H9 (cell line): ENCODE measurements around the gene DSTN. TPM values are rescaled to one million over a fixed set of nuclear protein-coding genes. Genes with fewer than 3 reads are reported as not detected.

Experiments
- DNase-seq: peaks from one replicate; pipeline ENCODE4 v3.0.0-alpha.2; 2017
- H2AFZ ChIP-seq: one replicate; pipeline ENCODE4 v1.6.1; 2013; ENCODE audit warnings: mild to moderate bottlenecking, low read length, control low read depth, moderate library complexity
- H2AK5ac ChIP-seq: 2 replicates; pipeline ENCODE4 v1.6.1; 2013; ENCODE audit warnings: low read length, control low read depth, mixed read lengths; ENCODE audit not compliant: insufficient read length
- H2BK120ac ChIP-seq: one replicate; pipeline ENCODE4 v1.6.1; 2013; ENCODE audit warnings: low read depth, mild to moderate bottlenecking, low read length, control low read depth, inconsistent platforms; ENCODE audit not compliant: poor library complexity, severe bottlenecking
- H2BK12ac ChIP-seq: 2 replicates; pipeline ENCODE4 v1.6.1; 2013; ENCODE audit warnings: low read length, control low read depth, mixed read lengths, low read depth; ENCODE audit not compliant: insufficient read length
- H2BK15ac ChIP-seq: 2 replicates; pipeline ENCODE4 v1.6.1; 2013; ENCODE audit warnings: low read depth, low read length, control low read depth
- H2BK20ac ChIP-seq: one replicate; pipeline ENCODE4 v1.6.1; 2013; ENCODE audit warnings: low read depth, mild to moderate bottlenecking, low read length, control low read depth, inconsistent platforms; ENCODE audit not compliant: poor library complexity, severe bottlenecking
- H2BK5ac ChIP-seq: 2 replicates; pipeline ENCODE4 v1.6.1; 2013; ENCODE audit warnings: low read length, control low read depth, mixed read lengths; ENCODE audit not compliant: insufficient read length
- H3K14ac ChIP-seq: 2 replicates; pipeline ENCODE4 v1.6.1; 2013; ENCODE audit warnings: low read length, control low read depth; ENCODE audit not compliant: insufficient read depth
- H3K18ac ChIP-seq: 2 replicates; pipeline ENCODE4 v1.6.1; 2013; ENCODE audit warnings: low read depth, mild to moderate bottlenecking, mixed read lengths, low read length, control low read depth; ENCODE audit not compliant: insufficient read length
- H3K23ac ChIP-seq: 2 replicates; pipeline ENCODE4 v1.6.1; 2013; ENCODE audit warnings: low read length, control low read depth, mixed read lengths, low read depth; ENCODE audit not compliant: insufficient read length
- H3K23me2 ChIP-seq: 2 replicates; pipeline ENCODE4 v1.6.1; 2013; ENCODE audit warnings: low read depth, mild to moderate bottlenecking, mixed read lengths, low read length, control low read depth; ENCODE audit not compliant: insufficient read length, poor library complexity, severe bottlenecking
- H3K27ac ChIP-seq: 2 replicates; pipeline ENCODE4 v1.5.1; 2013; ENCODE audit warnings: low read length, control low read depth, mixed read lengths, low read depth; ENCODE audit not compliant: insufficient read length
- H3K27me3 ChIP-seq: 2 replicates; pipeline ENCODE4 v1.6.1; 2013; ENCODE audit warnings: low read length, control low read depth, inconsistent platforms; ENCODE audit not compliant: insufficient read depth
- H3K4ac ChIP-seq: 2 replicates; pipeline ENCODE4 v1.6.1; 2013; ENCODE audit warnings: low read depth, mild to moderate bottlenecking, control low read depth, inconsistent platforms, low read length, moderate library complexity
- H3K4me1 ChIP-seq: 2 replicates; pipeline ENCODE4 v1.6.1; 2013; ENCODE audit warnings: low read length, control low read depth, inconsistent platforms; ENCODE audit not compliant: insufficient read depth
- H3K4me2 ChIP-seq: 2 replicates; pipeline ENCODE4 v1.6.1; 2013; ENCODE audit warnings: low read length, control low read depth, mixed read lengths; ENCODE audit not compliant: insufficient read length, insufficient read depth
- H3K56ac ChIP-seq: 2 replicates; pipeline ENCODE4 v1.6.1; 2013; ENCODE audit warnings: low read depth, mild to moderate bottlenecking, mixed read lengths, low read length, control low read depth; ENCODE audit not compliant: insufficient read length
- H3K79me1 ChIP-seq: 2 replicates; pipeline ENCODE4 v1.6.1; 2013; ENCODE audit warnings: low read depth, mild to moderate bottlenecking, moderate library complexity, low read length, control low read depth, inconsistent platforms; ENCODE audit not compliant: insufficient read depth, poor library complexity, severe bottlenecking
- H3K79me2 ChIP-seq: 2 replicates; pipeline ENCODE4 v1.6.1; 2013; ENCODE audit warnings: low read length, control low read depth, inconsistent platforms; ENCODE audit not compliant: insufficient read depth
- H3K9ac ChIP-seq: 2 replicates; pipeline ENCODE4 v1.6.1; 2013; ENCODE audit warnings: low read length, control low read depth, mixed read lengths; ENCODE audit not compliant: insufficient read length; ENCODE audit errors: extremely low read depth
- H3K9me3 ChIP-seq: one replicate; pipeline ENCODE4 v1.6.1; 2013; ENCODE audit warnings: low read depth, low read length, inconsistent platforms; ENCODE audit not compliant: control insufficient read depth
- H3T11ph ChIP-seq: one replicate; pipeline ENCODE4 v1.6.1; 2013; ENCODE audit warnings: mild to moderate bottlenecking, low read length, control low read depth, inconsistent platforms
- H4K20me1 ChIP-seq: one replicate; pipeline ENCODE4 v1.6.1; 2013; ENCODE audit not compliant: control insufficient read depth, insufficient read length, insufficient read depth
- H4K5ac ChIP-seq: 2 replicates; pipeline ENCODE4 v1.6.1; 2013; ENCODE audit warnings: low read depth, mild to moderate bottlenecking, mixed read lengths, low read length, control low read depth; ENCODE audit not compliant: insufficient read length
- H4K8ac ChIP-seq: replicated peaks from 2 replicates; pipeline ENCODE4 v1.6.1; 2013; ENCODE audit warnings: low read length, control low read depth, mixed read lengths, low read depth; ENCODE audit not compliant: insufficient read length
- H4K91ac ChIP-seq: 2 replicates; pipeline ENCODE4 v1.6.1; 2013; ENCODE audit warnings: low read depth, mild to moderate bottlenecking, moderate library complexity, mixed read lengths, low read length, control low read depth; ENCODE audit not compliant: insufficient read length
- H3K27ac Mint-ChIP-seq, 3 experiments: 2 replicates in 2 of 3; 3 replicates in 1 of 3; pipeline ENCODE4 v1.8.0; 2020 to 2021; ENCODE audit warnings: mixed read lengths in 3 of 3, mild to moderate bottlenecking in 1 of 3, moderate library complexity in 1 of 3
- H3K27me3 Mint-ChIP-seq: 2 replicates; pipeline ENCODE4 v1.8.0; 2021; ENCODE audit warnings: low read depth, mild to moderate bottlenecking, moderate library complexity, mixed read lengths
- H3K36me3 Mint-ChIP-seq, 3 experiments: 2 replicates in 2 of 3; 3 replicates in 1 of 3; pipeline ENCODE4 v1.8.0; 2020 to 2021; ENCODE audit warnings: low read depth in 3 of 3, mixed read lengths in 3 of 3; ENCODE audit not compliant: insufficient read depth in 1 of 3
- H3K4me1 Mint-ChIP-seq, 2 experiments: 2 replicates each; pipeline ENCODE4 v1.8.0; 2020; ENCODE audit warnings: mixed read lengths in 2 of 2
- H3K4me3 Mint-ChIP-seq, 2 experiments: 2 replicates in 1 of 2; 3 replicates in 1 of 2; pipeline ENCODE4 v1.8.0; 2020 to 2021; ENCODE audit warnings: mild to moderate bottlenecking in 2 of 2, mixed read lengths in 2 of 2, moderate library complexity in 1 of 2
- H3K9me3 Mint-ChIP-seq, 2 experiments: 2 replicates in 1 of 2; 3 replicates in 1 of 2; pipeline ENCODE4 v1.8.0; 2020; ENCODE audit warnings: mild to moderate bottlenecking in 2 of 2, mixed read lengths in 2 of 2, moderate library complexity in 1 of 2
- CTCF ChIP-seq: fragments of 200-600 bp; sonication (generic); conservative IDR thresholded peaks from 3 replicates; pipeline ENCODE4 v1.8.0; 2021; ENCODE audit warnings: antibody characterized with exemption, mild to moderate bottlenecking
- WGBS: extraction: QIAGEN DNeasy Blood & Tissue Kit; methylation state at CpG from one replicate; pipeline ENCODE4 v1.1.7; 2013; ENCODE audit warnings: missing lambda C conversion rate, low lambda C conversion rate, mixed read lengths; ENCODE audit not compliant: insufficient read length; ENCODE audit errors: extremely low coverage; 5-methylcytosine and 5-hydroxymethylcytosine counted together
- total RNA-seq: library from RNA; stranded (reverse); gene quantifications from 2 replicates; pipeline ENCODE4 v1.2.1, GENCODE V29; 2021

Gene DSTN
- total RNA-seq, 1 experiment from 2014 or later = 145 TPM

GRCh38 chr20:17573463-17573862 lies 3.6 kb downstream of the DSTN start:
- no peak overlapping the region for H4K5ac ChIP-seq
- H4K91ac ChIP-seq = no peak overlapping the region
- H3K4me2 ChIP-seq = peak overlapping the region; percentile 16
- H2AFZ ChIP-seq = no peak overlapping the region
- no peak overlapping the region for H3K56ac ChIP-seq
- H2BK5ac ChIP-seq = no peak overlapping the region
- no peak for DNase-seq
- Mint-ChIP-seq H3K36me3 (peaks cover 0 to 4% (median 2%) of the 10 kb centered on the region in 3 experiments; a peak in 1 of 7 replicates), H3K27me3 (no peaks in the 10 kb centered on the region), H3K4me3 (peak overlapping the region in 1 of 2 experiments; percentile 19; a peak in 1 of 5 replicates), H3K4me1 (peaks cover 51 to 56% of the 10 kb centered on the region in 2 experiments), H3K27ac (peak overlapping the region in 1 of 3 experiments; percentile 80; a peak in 2 of 7 replicates), H3K9me3 (0 out of 5 replicates have a peak, but pooled peaks cover 0 to 2% of the 10 kb centered on the region in 2 experiments)
- H3K18ac ChIP-seq = no peak overlapping the region
- H3K27ac ChIP-seq = no peak overlapping the region
- no peak overlapping the region for H3K9ac ChIP-seq
- H3K9me3 ChIP-seq = no peaks in the 10 kb centered on the region
- H2BK120ac ChIP-seq = no peak overlapping the region
- H3K23ac ChIP-seq = no peak overlapping the region
- H3K4me1 ChIP-seq = peaks cover 12% of the 10 kb centered on the region
- no peak overlapping the region for H2BK15ac ChIP-seq
- H3K4ac ChIP-seq = no peak overlapping the region
- no peak overlapping the region for H2BK20ac ChIP-seq
- H3K27me3 ChIP-seq = no peaks in the 10 kb centered on the region
- no peak overlapping the region for H3K14ac ChIP-seq
- H3K79me2 ChIP-seq = peaks cover 22% of the 10 kb centered on the region; the same call in 1 of the 2 replicates
- no peaks in the 10 kb centered on the region for H4K20me1 ChIP-seq
- no peak overlapping the region for H4K8ac ChIP-seq
- TF ChIP-seq CTCF = no peak
- no peak overlapping the region for H2AK5ac ChIP-seq
- no peak overlapping the region for H2BK12ac ChIP-seq
- peaks cover under 1% of the 10 kb centered on the region for H3K79me1 ChIP-seq
- peaks cover 9% of the 10 kb centered on the region for H3K23me2 ChIP-seq
- no CpG with 5 or more reads among the region's 3 CpGs for WGBS
- H3T11ph ChIP-seq = no peak overlapping the region
